ENCODE measurements around the gene ATP5F1A.

The ATP5F1A gene

GRCh38 chr18:46060359-46060841 lies 37.7 kb downstream of the ATP5F1A start:
- H3K9me2 ChIP-seq (ENCODE audit: low read depth, low read length), result no peaks in the 10 kb centered on the region
- no peak overlapping the region for H3K9ac ChIP-seq (ENCODE audit: low read length)
- H3K27ac ChIP-seq (ENCODE audit: low read depth, low read length, poor library complexity, severe bottlenecking), result no peak overlapping the region
- no peaks in the 10 kb centered on the region for H3K36me3 ChIP-seq (ENCODE audit: insufficient read depth, low read length)
- no peak for TF ChIP-seq CTCF (IDR thresholded peaks at IDR 0.05; ENCODE audit: low read length)
- TF ChIP-seq EZH2 (IDR thresholded peaks at IDR 0.05; ENCODE audit: borderline replicate concordance, low read length), result no peak
- H3K79me2 ChIP-seq (ENCODE audit: insufficient read depth, low read length), result no peaks in the 10 kb centered on the region
- no peaks in the 10 kb centered on the region for H3F3A ChIP-seq (ENCODE audit: insufficient read depth, low read length)
- H3K4me1 ChIP-seq (ENCODE audit: insufficient read depth, low read length, severe bottlenecking), result no peaks in the 10 kb centered on the region
- no peak overlapping the region for H2AFZ ChIP-seq (ENCODE audit: low read length)
- H3K4me3 ChIP-seq (ENCODE audit: low read depth, low read length, poor library complexity, severe bottlenecking), result no peak overlapping the region
- no peaks in the 10 kb centered on the region for H3K27me3 ChIP-seq (ENCODE audit: insufficient read depth, low read length)
- H3K4me2 ChIP-seq (ENCODE audit: low read length), result no peak overlapping the region
- no peaks in the 10 kb centered on the region for H4K20me1 ChIP-seq (ENCODE audit: insufficient read depth, low read length)
- no peaks in the 10 kb centered on the region for H3K9me3 ChIP-seq (ENCODE audit: low read length)

- Histone ChIP-seq H3K27ac (ENCODE audit: low read depth, low read length, poor library complexity, severe bottlenecking) (no peak overlapping the region), H3F3A (ENCODE audit: insufficient read depth, low read length) (no peaks in the 10 kb centered on the region), H3K9me3 (ENCODE audit: low read length) (no peaks in the 10 kb centered on the region), H3K4me3 (ENCODE audit: low read depth, low read length, poor library complexity, severe bottlenecking) (no peak overlapping the region), H3K9ac (ENCODE audit: low read length) (no peak overlapping the region), H3K79me2 (ENCODE audit: insufficient read depth, low read length) (no peaks in the 10 kb centered on the region), H3K9me2 (ENCODE audit: low read depth, low read length) (no peaks in the 10 kb centered on the region), H3K4me1 (ENCODE audit: insufficient read depth, low read length, severe bottlenecking) (no peaks in the 10 kb centered on the region), H3K4me2 (ENCODE audit: low read length) (no peak overlapping the region), H4K20me1 (ENCODE audit: insufficient read depth, low read length) (no peaks in the 10 kb centered on the region), H3K36me3 (ENCODE audit: insufficient read depth, low read length) (no peaks in the 10 kb centered on the region), H3K27me3 (ENCODE audit: insufficient read depth, low read length) (no peaks in the 10 kb centered on the region), H2AFZ (ENCODE audit: low read length) (no peak overlapping the region)
- TF ChIP-seq CTCF (IDR thresholded peaks at IDR 0.05; ENCODE audit: low read length) (no peak), EZH2 (IDR thresholded peaks at IDR 0.05; ENCODE audit: borderline replicate concordance, low read length) (no peak)
Observed at GRCh38 chr18:46055838-46056230, 42.3 kb downstream of the ATP5F1A start.

- no peak overlapping the region for H3K9ac ChIP-seq (ENCODE audit: low read length)
- H4K20me1 ChIP-seq (ENCODE audit: insufficient read depth, low read length), result no peaks in the 10 kb centered on the region
- no peak for TF ChIP-seq EZH2 (IDR thresholded peaks at IDR 0.05; ENCODE audit: borderline replicate concordance, low read length)
- no peak for TF ChIP-seq CTCF (IDR thresholded peaks at IDR 0.05; ENCODE audit: low read length)
- no peaks in the 10 kb centered on the region for H3F3A ChIP-seq (ENCODE audit: insufficient read depth, low read length)
- H2AFZ ChIP-seq (ENCODE audit: low read length), result no peak overlapping the region
- H3K9me3 ChIP-seq (ENCODE audit: low read length), result no peaks in the 10 kb centered on the region
- no peak overlapping the region for H3K4me3 ChIP-seq (ENCODE audit: low read depth, low read length, poor library complexity, severe bottlenecking)
- no peaks in the 10 kb centered on the region for H3K27me3 ChIP-seq (ENCODE audit: insufficient read depth, low read length)
- no peaks in the 10 kb centered on the region for H3K9me2 ChIP-seq (ENCODE audit: low read depth, low read length)
- H3K36me3 ChIP-seq (ENCODE audit: insufficient read depth, low read length), result no peaks in the 10 kb centered on the region
- H3K27ac ChIP-seq (ENCODE audit: low read depth, low read length, poor library complexity, severe bottlenecking), result no peak overlapping the region
- no peak overlapping the region for H3K4me2 ChIP-seq (ENCODE audit: low read length)
- no peaks in the 10 kb centered on the region for H3K79me2 ChIP-seq (ENCODE audit: insufficient read depth, low read length)
- H3K4me1 ChIP-seq (ENCODE audit: insufficient read depth, low read length, severe bottlenecking), result no peaks in the 10 kb centered on the region
Observed at GRCh38 chr18:46054956-46055837, 42.9 kb downstream of the ATP5F1A start.
